ENCODE data around the gene ENDOU.
"Not testable (repeated sequence)": the region's sequence is repeated elsewhere in the genome, so short reads cannot be mapped to it uniquely, and the experiment has no call there.

Gene ENDOU

GRCh38 chr12:47672068-47672467 lies 53.2 kb downstream of the ENDOU start:
- DNase-seq: no peak

DNA sequence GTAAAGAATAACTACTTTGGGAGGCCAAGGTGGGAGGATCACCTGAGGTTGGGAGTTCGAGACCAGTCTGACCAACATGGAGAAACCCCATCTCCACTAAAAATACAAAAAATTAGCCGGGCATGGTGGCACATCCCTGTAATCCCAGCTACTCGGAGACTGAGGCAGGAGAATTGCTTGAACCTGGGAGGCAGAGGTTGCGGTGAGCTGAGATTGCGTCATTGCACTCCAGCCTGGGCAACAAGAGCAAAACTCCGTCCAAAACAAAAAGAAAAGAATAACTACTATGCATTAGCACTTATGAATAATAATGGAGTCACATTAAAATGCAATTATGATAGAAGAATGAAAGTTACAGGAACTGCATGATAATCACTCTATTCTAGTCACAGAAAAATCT lies 57.4 kb downstream of the ENDOU start:
- DNase-seq: not testable (repeated sequence)
